ENCODE measurements around the gene CHST11.
A peak's percentile ranks its signal among the peaks of the same experiment; 100 is the strongest.

CHST11 gene

GRCh38 chr12:104596134-104596799, 139.5 kb downstream of the CHST11 start:
- no peak overlapping the region for H3K27ac ChIP-seq
- no peak for DNase-seq (ENCODE audit: low read depth, low spot score)

GRCh38 chr12:104596898-104597843, 140.4 kb downstream of the CHST11 start:
- no peak for DNase-seq (ENCODE audit: low read depth, low spot score)
- H3K27ac ChIP-seq = no peak overlapping the region

- no peak overlapping the region for H3K27ac ChIP-seq
- DNase-seq (ENCODE audit: low read depth, low spot score) = no peak
These were observed 141.9 kb downstream of the CHST11 start for GRCh38 chr12:104598342-104599271.

- H3K27ac ChIP-seq = no peak overlapping the region
- no peak for DNase-seq (ENCODE audit: low read depth, low spot score)
These were observed 142.7 kb downstream of the CHST11 start for GRCh38 chr12:104599272-104600035.

- DNase-seq (ENCODE audit: low read depth, low spot score) = no peak
- H3K27ac ChIP-seq = no peak overlapping the region
These were observed 143.4 kb downstream of the CHST11 start for GRCh38 chr12:104600036-104600712.

GRCh38 chr12:104600790-104601739, 144.3 kb downstream of the CHST11 start:
- H3K27ac ChIP-seq = no peak overlapping the region
- no peak for DNase-seq (ENCODE audit: low read depth, low spot score)

- DNase-seq (ENCODE audit: low read depth, low spot score) = no peak
- H3K27ac ChIP-seq = peak overlapping the region; percentile 93
These were observed 145.7 kb downstream of the CHST11 start for GRCh38 chr12:104602406-104602805.

GRCh38 chr12:104602896-104603295, 146.1 kb downstream of the CHST11 start:
- no peak for DNase-seq (ENCODE audit: low read depth, low spot score)
- H3K27ac ChIP-seq = peak overlapping the region; percentile 93

GRCh38 chr12:104603545-104603973, 146.8 kb downstream of the CHST11 start:
- H3K27ac ChIP-seq = peak overlapping the region; percentile 93
- DNase-seq (ENCODE audit: low read depth, low spot score) = no peak

- DNase-seq (ENCODE audit: low read depth, low spot score) = peak; percentile 88
- H3K27ac ChIP-seq = peak overlapping the region; percentile 93
These were observed 147.6 kb downstream of the CHST11 start for GRCh38 chr12:104604070-104604994.

- H3K27ac ChIP-seq = peak overlapping the region; percentile 93
- DNase-seq (ENCODE audit: low read depth, low spot score) = no peak
These were observed 148.4 kb downstream of the CHST11 start for GRCh38 chr12:104604995-104605675.

GRCh38 chr12:104605685-104606084, 148.9 kb downstream of the CHST11 start:
- no peak for DNase-seq (ENCODE audit: low read depth, low spot score)
- H3K27ac ChIP-seq = no peak overlapping the region

GRCh38 chr12:104608998-104609397, 152.2 kb downstream of the CHST11 start:
- H3K27ac ChIP-seq = no peak overlapping the region
- DNase-seq (ENCODE audit: low read depth, low spot score) = no peak

GRCh38 chr12:104609445-104609844, 152.7 kb downstream of the CHST11 start:
- H3K27ac ChIP-seq = no peak overlapping the region
- no peak for DNase-seq (ENCODE audit: low read depth, low spot score)

- no peak for DNase-seq (ENCODE audit: low read depth, low spot score)
- no peak overlapping the region for H3K27ac ChIP-seq
These were observed 153.9 kb downstream of the CHST11 start for GRCh38 chr12:104610513-104611235.

- no peak overlapping the region for H3K27ac ChIP-seq
These were observed 154.9 kb downstream of the CHST11 start for GRCh38 chr12:104611671-104612070.

More at GRCh38 chr12:104611671-104612070, 154.9 kb downstream of the CHST11 start:
- DNase-seq (ENCODE audit: low read depth, low spot score) = no peak

All from epithelial cell of prostate (primary cell).